DND-41 (cell line): Measurements from ENCODE around the gene MDM2.

Experiments used
- EZH2 ChIP-seq: IDR thresholded peaks from 3 replicates; pipeline ENCODE4 v1.6.1; 2012; ENCODE audit warnings: borderline replicate concordance, low read depth, mild to moderate bottlenecking, moderate library complexity, low read length, inconsistent platforms; ENCODE audit not compliant: severe bottlenecking
- TF ChIP-seq, protein P1 (sequence below): IDR thresholded peaks from 2 replicates; pipeline ENCODE4 v1.5.1; 2012; ENCODE audit warnings: borderline replicate concordance, low read length, moderate library complexity, mild to moderate bottlenecking; ENCODE audit not compliant: poor library complexity, severe bottlenecking; ENCODE audit errors: extremely low read depth

DNA sequence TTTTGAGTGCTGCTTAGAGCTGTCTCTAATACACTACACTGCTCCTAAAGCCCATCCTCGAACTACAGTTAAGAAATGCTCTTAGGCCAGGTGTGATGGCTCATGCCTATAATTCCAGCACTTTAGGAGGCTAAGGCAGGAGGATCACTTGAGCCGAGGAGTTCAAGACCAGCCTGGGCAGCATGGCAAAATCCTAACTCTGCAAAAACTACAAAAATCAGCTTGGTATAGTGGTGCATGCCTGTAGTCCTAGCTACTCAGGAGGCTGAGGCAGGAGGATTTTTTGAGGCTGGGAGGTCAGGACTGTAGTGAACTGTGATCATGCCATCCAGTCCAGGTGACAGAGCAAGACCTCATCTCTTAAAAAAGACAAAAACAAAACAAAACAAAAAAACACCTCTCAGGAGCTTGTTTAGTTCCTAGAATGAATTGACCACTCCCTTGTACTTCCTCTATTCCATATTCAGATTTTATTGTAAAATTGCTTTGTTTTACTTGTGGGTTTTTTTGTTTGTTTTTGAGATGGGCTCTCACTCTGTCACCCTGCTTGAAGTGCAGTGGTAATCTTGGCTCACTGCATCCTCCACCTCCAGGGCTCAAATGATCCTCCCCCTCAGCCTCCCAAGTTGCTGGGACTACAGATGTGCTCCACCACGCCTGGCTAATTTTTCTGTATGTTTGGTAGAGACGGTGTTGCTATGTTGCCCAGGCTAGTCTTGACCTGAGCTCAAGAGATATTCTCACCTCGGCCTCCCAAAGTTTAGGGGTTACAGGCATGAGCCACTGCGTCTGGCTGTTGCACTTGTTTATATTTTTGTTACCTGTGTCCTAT, 13.6 kb downstream of the MDM2 start:
- TF ChIP-seq, protein P1, sequence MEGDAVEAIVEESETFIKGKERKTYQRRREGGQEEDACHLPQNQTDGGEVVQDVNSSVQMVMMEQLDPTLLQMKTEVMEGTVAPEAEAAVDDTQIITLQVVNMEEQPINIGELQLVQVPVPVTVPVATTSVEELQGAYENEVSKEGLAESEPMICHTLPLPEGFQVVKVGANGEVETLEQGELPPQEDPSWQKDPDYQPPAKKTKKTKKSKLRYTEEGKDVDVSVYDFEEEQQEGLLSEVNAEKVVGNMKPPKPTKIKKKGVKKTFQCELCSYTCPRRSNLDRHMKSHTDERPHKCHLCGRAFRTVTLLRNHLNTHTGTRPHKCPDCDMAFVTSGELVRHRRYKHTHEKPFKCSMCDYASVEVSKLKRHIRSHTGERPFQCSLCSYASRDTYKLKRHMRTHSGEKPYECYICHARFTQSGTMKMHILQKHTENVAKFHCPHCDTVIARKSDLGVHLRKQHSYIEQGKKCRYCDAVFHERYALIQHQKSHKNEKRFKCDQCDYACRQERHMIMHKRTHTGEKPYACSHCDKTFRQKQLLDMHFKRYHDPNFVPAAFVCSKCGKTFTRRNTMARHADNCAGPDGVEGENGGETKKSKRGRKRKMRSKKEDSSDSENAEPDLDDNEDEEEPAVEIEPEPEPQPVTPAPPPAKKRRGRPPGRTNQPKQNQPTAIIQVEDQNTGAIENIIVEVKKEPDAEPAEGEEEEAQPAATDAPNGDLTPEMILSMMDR: no peak
- no peak for TF ChIP-seq EZH2
